ENCODE data around the gene PPP5C. TPM values are rescaled to one million over a fixed set of nuclear protein-coding genes. Genes with fewer than 3 reads are reported as not detected.

The PPP5C gene
- total and polyA plus RNA-seq, 2 of the 8 experiments (the other 6 are each of a cell fraction or from before 2014, with no cell fraction given) = 112 to 156 TPM

DNA sequence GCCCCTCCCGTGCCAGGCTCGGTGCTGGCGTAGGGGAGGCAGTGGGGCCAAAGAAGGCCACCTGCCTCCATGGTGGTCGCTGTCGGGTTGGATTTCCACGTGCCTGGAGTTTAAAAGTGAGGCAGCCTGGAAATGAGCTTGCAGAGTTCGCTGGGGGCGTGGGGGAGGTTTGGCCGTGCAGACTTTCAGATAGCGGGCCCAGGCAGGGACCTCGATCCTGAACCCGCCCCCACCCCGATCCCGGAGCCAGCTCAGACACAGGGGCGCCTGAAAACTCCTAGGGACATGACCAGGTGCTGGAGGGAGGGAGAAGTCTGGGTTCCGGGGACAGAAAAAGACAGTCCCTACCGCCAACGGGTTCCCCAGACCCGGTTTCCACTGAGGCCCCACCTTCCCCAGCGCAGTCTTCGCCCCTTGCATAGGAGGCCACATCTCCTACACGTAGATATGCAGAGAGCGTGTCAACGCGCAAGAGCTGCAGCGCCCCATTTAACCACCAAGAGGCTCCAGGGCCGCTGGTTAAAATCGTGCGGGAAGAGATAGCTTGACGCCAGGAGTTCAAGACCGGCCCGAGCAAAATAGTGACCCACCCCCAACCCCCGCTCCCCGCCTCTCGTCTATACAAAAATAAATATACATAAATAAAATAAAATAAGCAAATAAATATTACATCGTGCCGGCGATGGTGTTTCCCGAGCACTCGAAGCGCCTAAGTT is 58.0 kb downstream of the PPP5C start:
- Histone ChIP-seq H2BK120ac (replicated peaks; ENCODE audit: low read depth, low read length) (no peak overlapping the region), H3K4ac (replicated peaks; ENCODE audit: insufficient read length, low read depth, low read length) (peak overlapping the region; percentile 38), H3K27me3 (replicated peaks in 1 of 4; ENCODE audit: control insufficient read depth in 3 of 4, extremely low read depth in 1 of 4, insufficient read depth in 3 of 4, low read length in 3 of 4) (peaks cover 0 to 34% (median 19%) of the 10 kb centered on the region in 4 experiments; a peak in 6 of 7 replicates), H3K9me3 (ENCODE audit: insufficient read depth in 2 of 2, low read depth in 1 of 2, low read length in 1 of 2) (no peaks in the 10 kb centered on the region), H3K18ac (ENCODE audit: extremely low read depth, low read length) (peak overlapping the region; percentile 51), H3K23ac (ENCODE audit: insufficient read length) (no peak overlapping the region), H3K9ac (replicated peaks in 1 of 4; ENCODE audit: extremely low read depth in 1 of 4, low read depth in 3 of 4, low read length in 3 of 4) (no peak overlapping the region), H3K79me2 (ENCODE audit: control insufficient read depth in 1 of 2, insufficient read depth in 2 of 2, low read length in 2 of 2) (no peaks in the 10 kb centered on the region), H3K14ac (ENCODE audit: insufficient read length) (no peak overlapping the region), H2BK20ac (ENCODE audit: low read length) (0 out of 2 replicates have a peak overlapping the region, but pooled peaks have one; percentile 32), H3K27ac (ENCODE audit: low read depth, low read length) (no peak overlapping the region), H2BK12ac (ENCODE audit: low read depth, low read length) (no peak overlapping the region), H3K4me3 (ENCODE audit: extremely low read depth in 1 of 4, insufficient read depth in 2 of 4, low read depth in 3 of 4, low read length in 4 of 4) (peak overlapping the region; percentile 18 to 57 (median 40); a peak in 7 of 8 replicates), H3K4me1 (replicated peaks in 1 of 4; ENCODE audit: control insufficient read depth in 3 of 4, insufficient read depth in 4 of 4, low read length in 3 of 4) (peaks cover 0 to 27% (median 18%) of the 10 kb centered on the region in 4 experiments; a peak in 5 of 7 replicates), H3K79me1 (ENCODE audit: low read depth, low read length) (no peaks in the 10 kb centered on the region), H4K20me1 (replicated peaks in 1 of 2; ENCODE audit: control insufficient read depth in 1 of 2, insufficient read depth in 2 of 2, low read length in 2 of 2) (peaks cover 0 to 6% of the 10 kb centered on the region in 2 experiments), H4K8ac (ENCODE audit: extremely low read depth, insufficient read depth, low read length) (peak overlapping the region; percentile 69), H3K23me2 (ENCODE audit: low read depth, low read length) (peaks cover 20% of the 10 kb centered on the region), H3K36me3 (ENCODE audit: control insufficient read depth in 2 of 4, insufficient read depth in 4 of 4, low read length in 3 of 4) (no peaks in the 10 kb centered on the region), H2AFZ (ENCODE audit: low read length) (peak overlapping the region; percentile 47; the same call in 1 of the 2 replicates), H4K91ac (replicated peaks; ENCODE audit: insufficient read length, low read length) (peak overlapping the region; percentile 91), H4K5ac (ENCODE audit: insufficient read length, low read depth, low read length) (no peak overlapping the region), H3K4me2 (ENCODE audit: insufficient read depth in 1 of 2, low read depth in 2 of 2, low read length in 2 of 2) (peak overlapping the region; percentile 84 to 96), H2AK5ac (ENCODE audit: low read depth, low read length) (no peak overlapping the region), H2BK15ac (ENCODE audit: low read length) (peak overlapping the region; percentile 53; the same call in 1 of the 2 replicates), H2BK5ac (ENCODE audit: low read depth, low read length) (peak overlapping the region; percentile 52; the same call in 1 of the 2 replicates), H3K56ac (replicated peaks; ENCODE audit: insufficient read length, low read depth, low read length) (no peak overlapping the region)
- TF ChIP-seq SUZ12 (IDR thresholded peaks at IDR 0.05; ENCODE audit: low read length) (peak; percentile 54; the same call in 1 of the 2 replicates), TAF7 (optimal IDR thresholded peaks at IDR 0.05; ENCODE audit: borderline replicate concordance, low read depth, low read length) (no peak), JUND (IDR thresholded peaks at IDR 0.05; ENCODE audit: low read length) (no peak), RAD21 (IDR thresholded peaks at IDR 0.05 in 1 of 2, conservative IDR thresholded peaks at IDR 0.05 in 1 of 2; ENCODE audit: low read depth in 2 of 2, low read length in 2 of 2) (peak; percentile 42 to 60)
- TF ChIP-seq, protein P1, sequence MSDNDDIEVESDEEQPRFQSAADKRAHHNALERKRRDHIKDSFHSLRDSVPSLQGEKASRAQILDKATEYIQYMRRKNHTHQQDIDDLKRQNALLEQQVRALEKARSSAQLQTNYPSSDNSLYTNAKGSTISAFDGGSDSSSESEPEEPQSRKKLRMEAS (IDR thresholded peaks at IDR 0.05) = 0 out of 2 replicates have a peak, but pooled peaks have one; percentile 2
- TF ChIP-seq, protein P2, sequence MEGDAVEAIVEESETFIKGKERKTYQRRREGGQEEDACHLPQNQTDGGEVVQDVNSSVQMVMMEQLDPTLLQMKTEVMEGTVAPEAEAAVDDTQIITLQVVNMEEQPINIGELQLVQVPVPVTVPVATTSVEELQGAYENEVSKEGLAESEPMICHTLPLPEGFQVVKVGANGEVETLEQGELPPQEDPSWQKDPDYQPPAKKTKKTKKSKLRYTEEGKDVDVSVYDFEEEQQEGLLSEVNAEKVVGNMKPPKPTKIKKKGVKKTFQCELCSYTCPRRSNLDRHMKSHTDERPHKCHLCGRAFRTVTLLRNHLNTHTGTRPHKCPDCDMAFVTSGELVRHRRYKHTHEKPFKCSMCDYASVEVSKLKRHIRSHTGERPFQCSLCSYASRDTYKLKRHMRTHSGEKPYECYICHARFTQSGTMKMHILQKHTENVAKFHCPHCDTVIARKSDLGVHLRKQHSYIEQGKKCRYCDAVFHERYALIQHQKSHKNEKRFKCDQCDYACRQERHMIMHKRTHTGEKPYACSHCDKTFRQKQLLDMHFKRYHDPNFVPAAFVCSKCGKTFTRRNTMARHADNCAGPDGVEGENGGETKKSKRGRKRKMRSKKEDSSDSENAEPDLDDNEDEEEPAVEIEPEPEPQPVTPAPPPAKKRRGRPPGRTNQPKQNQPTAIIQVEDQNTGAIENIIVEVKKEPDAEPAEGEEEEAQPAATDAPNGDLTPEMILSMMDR (IDR thresholded peaks at IDR 0.05; ENCODE audit: control extremely low read depth in 1 of 3, insufficient read depth in 1 of 3, low read depth in 1 of 3, low read length in 3 of 3) = peak; percentile 46 to 58 (median 51)
- POLR2A ChIA-PET (ENCODE audit: partially characterized antibody) = interaction anchor here (0.9 to 4.4 kb wide), 10 partner anchors 8 to 91 kb away, joined by 3 to 28 read pairs (median 4); partner anchors contain the start of genes CCDC8, PNMA8B and PNMA8C
- CTCF ChIA-PET (ENCODE audit: partially characterized antibody) = interaction anchor here (0.5 to 15.2 kb wide), 24 partner anchors 9 to 133 kb away, joined by 3 to 254 read pairs (median 4); partner anchors contain the start of genes CCDC8 and PNMA8B
- DNase-seq (ENCODE audit: low read depth in 1 of 2, low spot score in 2 of 2) = no peak
- no peak for FAIRE-seq
- WGBS, 2 experiments (ENCODE audit: extremely low coverage in 1 of 2, insufficient coverage in 1 of 2, insufficient read length in 1 of 2, insufficient replicate concordance in 2 of 2, low coverage in 1 of 2, low lambda C conversion rate in 2 of 2, missing lambda C conversion rate in 1 of 2) = 35% methylated on average over 35 of the region's 41 CpGs; no CpG with 5 or more reads in 1 of the 2 experiments

Data from H1 (cell line).